ENCODE measurements around the gene CAPRIN1.

Gene CAPRIN1

DNA sequence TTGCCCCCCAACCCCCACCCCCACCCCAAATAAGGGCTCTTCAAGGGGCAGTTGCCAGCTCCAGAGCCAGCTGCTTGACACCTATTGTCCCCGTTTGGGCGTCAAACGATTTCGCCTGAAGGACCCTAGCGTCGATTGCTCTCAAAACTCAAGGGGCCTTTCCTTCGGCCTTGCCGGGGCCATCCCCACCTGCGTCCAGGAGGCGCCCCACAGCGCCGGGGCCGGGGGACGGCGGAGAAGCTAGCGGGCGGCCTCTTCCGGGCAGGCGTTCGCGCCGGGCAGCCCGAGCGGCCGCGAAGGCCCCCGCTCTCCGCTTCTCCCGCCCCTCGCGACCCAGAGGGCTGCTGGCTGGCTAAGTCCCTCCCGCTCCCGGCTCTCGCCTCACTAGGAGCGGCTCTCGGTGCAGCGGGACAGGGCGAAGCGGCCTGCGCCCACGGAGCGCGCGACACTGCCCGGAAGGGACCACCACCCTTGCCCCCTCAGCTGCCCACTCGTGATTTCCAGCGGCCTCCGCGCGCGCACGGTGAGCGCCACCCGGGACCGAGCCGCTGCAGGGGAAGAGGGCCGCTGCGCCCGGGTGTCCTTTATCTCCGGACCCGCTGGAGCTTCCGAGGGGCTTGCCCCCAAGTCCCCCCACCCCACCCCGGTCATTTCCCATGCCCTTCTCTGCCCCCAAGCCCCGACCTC, at the start of gene CAPRIN1:
Gene CAPRIN1, plus strand, starts transcription at position 383 of the 687 bp plus-strand sequence. CDS start 690 bp downstream, outside the sequence.
- peak; percentile 68 to 72 (median 72) for DNase-seq (ENCODE audit: low read depth in 3 of 3)

GRCh38 chr11:34002420-34002819, 49.1 kb upstream of the CAPRIN1 start:
- DNase-seq (ENCODE audit: low read depth in 3 of 3), result no peak

GRCh38 chr11:34004236-34004635, 47.3 kb upstream of the CAPRIN1 start:
- DNase-seq (ENCODE audit: low read depth in 3 of 3), result no peak

GRCh38 chr11:34006876-34007275, 44.7 kb upstream of the CAPRIN1 start:
- DNase-seq (ENCODE audit: low read depth in 3 of 3), result no peak

DNA sequence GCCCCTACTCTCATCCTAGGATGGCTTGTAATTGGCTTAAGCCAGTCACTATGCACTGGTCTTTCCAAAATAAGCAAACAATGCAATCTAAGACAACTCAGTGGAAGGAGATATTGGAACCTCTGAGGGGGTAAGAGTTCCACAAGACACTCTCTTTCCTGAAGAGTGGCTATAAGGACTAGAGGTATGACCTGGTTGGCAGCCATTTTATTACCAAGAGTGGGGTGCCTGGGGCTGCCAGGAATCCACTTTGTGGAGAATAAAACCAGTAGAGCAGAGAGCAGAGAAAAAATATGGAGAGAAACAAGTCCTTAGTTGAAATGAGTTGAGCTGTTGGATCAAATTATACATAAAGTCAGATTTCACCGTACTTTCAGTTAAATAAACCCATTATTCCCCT, 38.8 kb upstream of the CAPRIN1 start:
- DNase-seq (ENCODE audit: low read depth in 3 of 3), result no peak

DNA sequence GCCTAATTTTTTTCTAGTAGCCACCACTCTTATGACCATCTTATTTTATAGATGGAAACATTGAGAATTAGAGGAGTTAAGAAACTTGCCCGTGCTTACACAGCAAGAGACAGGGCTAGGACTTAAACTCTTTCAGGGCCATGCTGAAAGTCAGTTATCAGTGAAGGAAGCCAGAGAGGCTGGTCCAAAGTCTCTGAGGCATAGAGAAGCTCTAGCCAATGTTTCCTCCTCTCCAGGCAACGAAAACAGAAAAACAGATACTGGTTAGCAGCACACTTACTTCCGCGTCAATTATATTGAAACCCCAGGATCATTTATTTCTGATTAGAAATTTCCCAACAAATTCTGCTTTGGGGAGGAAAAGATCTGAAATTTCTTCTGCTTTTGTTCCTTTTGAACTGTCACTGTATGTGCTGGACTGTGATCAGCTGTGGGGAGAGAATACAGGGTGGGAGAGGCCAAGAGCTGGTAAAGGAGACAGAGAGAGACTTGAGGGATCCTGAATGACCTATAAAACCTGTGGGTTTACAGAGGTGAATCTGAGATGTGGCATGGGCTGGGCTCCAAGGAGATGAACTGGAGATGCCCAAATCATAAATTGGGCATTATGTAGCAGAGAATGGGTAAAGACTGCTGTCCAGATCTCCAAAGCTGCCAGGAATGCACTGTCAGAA, 37.5 kb upstream of the CAPRIN1 start:
- DNase-seq (ENCODE audit: low read depth in 3 of 3), result no peak

DNA sequence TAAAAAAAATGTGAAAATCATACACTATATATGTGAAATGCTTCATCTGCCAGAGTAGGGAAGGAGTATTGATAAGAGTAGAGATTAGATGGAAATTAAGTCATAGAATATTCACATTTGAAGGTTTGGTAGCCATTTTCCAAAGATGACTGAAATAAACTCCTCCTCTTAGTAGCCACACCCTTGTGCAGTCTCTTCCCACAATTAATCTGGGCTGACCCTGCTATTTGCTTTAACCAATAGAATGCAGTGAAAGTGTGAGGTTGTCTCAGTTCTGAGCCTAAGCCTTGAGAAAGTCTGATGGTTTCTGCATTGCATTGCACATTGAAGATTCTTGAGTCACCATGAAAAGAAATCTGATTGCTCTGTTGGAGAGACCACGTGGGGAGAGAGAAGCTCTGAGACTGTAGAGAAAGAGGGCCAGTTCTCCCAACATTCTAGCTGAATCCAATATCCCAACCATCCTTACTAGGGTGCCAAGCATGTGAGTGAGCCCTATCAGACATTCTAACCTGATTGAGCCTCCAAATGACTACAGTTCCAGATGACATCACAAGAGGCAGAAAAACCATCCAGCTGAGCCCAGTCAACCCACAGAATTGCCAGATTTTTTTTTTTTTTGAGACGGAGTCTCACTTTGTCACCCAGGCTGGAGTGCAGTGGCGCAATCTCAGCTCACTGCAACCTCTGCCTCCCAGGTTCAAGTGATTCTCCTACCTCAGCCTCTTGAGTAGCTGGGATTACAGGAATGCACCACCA, 29.4 kb upstream of the CAPRIN1 start:
- no peak for DNase-seq (ENCODE audit: low read depth in 3 of 3)

DNA sequence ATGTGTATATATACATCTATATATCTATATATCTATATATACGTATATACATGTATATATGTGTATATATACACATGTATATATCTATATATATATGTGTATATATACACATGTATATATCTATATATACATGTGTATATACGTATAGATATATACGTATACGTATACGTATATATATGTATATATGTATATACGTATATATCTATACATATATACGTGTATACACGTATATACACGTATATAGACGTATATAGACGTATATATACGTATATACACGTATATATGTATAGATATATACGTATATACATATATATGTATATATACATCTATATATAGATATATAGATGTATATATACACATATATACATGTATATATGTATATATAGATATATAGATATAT, 25.1 kb upstream of the CAPRIN1 start:
- no peak for DNase-seq (ENCODE audit: low read depth in 3 of 3)

- no peak for DNase-seq (ENCODE audit: low read depth in 3 of 3)
Measured at GRCh38 chr11:34027516-34028408, 23.8 kb upstream of the CAPRIN1 start.

- DNase-seq (ENCODE audit: low read depth in 3 of 3), result no peak
Measured at GRCh38 chr11:34028425-34028824, 23.1 kb upstream of the CAPRIN1 start.

GRCh38 chr11:34029176-34029575, 22.4 kb upstream of the CAPRIN1 start:
- DNase-seq (ENCODE audit: low read depth in 3 of 3), result no peak

DNA sequence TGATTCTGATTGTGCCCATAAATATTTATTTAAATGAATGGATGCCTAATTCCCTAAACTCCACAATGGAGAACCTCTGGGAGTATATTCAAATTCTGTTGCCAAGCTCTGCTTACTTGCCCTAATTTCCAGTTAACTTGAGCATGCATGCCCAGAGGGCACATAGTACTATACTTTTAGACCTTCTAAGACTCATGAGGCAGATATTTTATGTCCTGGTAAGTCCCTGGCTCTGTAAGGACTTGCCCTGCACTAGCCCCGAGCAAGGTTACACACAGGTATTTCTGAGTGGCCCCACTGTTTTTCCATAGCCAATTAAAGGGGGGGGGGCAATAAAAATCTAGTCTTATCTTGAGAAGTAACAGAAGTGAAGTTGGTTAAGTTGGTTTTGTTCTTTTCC, 21.1 kb upstream of the CAPRIN1 start:
- DNase-seq (ENCODE audit: low read depth in 3 of 3), result no peak

DNA sequence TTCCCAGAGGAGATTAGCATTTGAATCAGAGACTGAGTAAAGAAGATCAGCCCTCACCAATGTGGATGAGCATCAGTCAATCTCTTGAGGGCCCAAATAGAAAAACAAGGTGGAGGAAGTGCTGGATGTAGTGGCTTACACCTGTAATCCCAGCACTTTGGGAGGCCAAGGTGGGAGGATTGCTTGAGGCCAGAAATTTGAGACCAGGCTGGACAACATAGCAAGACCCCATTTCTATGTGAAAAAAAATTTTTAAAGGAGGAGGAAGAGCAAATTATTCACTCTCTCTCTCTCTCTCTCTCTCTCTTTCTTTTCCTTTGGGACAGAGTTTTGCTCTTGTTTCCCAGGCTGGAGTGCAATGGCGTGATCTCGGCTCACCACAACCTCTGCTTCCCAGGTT, 18.1 kb upstream of the CAPRIN1 start:
- no peak for DNase-seq (ENCODE audit: low read depth in 3 of 3)

DNA sequence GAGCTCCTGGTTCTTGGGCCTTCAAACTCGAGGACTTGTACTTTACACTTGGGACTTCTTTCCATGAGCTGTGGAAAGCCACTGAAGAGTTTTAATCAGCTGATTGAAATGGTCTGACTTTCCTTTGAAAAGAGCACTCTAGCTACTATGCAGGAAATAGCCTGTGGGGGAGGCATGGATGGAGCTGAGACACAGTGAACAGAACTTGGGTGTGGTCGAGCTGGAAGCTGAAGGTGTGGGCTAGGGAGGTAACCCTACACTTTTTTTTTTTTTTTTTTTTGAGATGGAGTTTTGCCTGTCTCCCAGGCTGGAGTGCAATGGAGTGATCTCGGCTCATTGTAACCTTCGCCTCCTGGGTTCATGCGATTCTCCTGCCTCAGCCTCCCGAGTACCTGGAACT, 17.5 kb upstream of the CAPRIN1 start:
- DNase-seq (ENCODE audit: low read depth in 3 of 3), result no peak

- DNase-seq (ENCODE audit: low read depth in 3 of 3), result no peak
Measured at GRCh38 chr11:34036456-34036855, 15.1 kb upstream of the CAPRIN1 start.

DNA sequence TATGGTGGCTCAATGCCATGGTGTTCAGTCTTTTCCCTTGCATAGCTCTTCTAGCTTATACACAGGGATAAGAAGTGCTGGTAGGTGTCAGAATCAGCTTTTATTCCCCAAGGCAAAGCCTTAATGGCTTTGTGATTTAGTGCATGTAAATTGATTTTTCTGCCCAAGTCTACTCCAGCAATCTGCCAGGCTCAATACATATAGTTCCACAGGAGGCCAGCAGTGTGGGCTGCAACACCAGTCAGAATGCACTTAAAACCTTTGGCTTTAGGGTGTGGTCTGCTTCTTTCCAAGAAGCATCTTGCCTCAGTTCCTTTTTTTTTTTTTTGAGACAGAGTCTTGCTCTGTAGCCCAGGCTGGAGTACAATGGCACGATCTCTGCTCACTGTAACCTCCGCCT, 14.5 kb upstream of the CAPRIN1 start:
- no peak for DNase-seq (ENCODE audit: low read depth in 3 of 3)

DNA sequence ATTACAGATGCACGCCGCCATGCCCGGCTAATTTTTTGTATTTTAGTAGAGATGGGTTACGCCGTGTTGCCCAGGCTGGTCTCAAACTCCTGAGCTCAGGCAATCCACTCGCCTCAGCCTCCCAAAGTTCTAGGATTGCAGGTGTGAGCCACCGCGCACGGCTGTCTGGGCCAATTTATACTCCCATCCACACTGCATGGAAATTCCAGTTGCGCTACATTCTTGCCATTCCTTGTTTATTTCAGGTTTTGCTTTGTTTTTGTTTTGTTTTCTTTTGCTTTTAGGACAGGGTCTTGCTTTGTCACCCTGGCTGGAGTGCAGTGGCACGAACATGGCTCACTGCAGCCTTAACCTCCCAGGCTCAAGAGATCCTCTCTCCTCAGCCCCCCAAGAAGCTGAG, 11.0 kb upstream of the CAPRIN1 start:
- no peak for DNase-seq (ENCODE audit: low read depth in 3 of 3)

GRCh38 chr11:34044664-34045485, 6.7 kb upstream of the CAPRIN1 start:
- DNase-seq (ENCODE audit: low read depth in 3 of 3), result no peak

- DNase-seq (ENCODE audit: low read depth in 3 of 3), result no peak
Measured at GRCh38 chr11:34049028-34049427, 2.5 kb upstream of the CAPRIN1 start.

DNA sequence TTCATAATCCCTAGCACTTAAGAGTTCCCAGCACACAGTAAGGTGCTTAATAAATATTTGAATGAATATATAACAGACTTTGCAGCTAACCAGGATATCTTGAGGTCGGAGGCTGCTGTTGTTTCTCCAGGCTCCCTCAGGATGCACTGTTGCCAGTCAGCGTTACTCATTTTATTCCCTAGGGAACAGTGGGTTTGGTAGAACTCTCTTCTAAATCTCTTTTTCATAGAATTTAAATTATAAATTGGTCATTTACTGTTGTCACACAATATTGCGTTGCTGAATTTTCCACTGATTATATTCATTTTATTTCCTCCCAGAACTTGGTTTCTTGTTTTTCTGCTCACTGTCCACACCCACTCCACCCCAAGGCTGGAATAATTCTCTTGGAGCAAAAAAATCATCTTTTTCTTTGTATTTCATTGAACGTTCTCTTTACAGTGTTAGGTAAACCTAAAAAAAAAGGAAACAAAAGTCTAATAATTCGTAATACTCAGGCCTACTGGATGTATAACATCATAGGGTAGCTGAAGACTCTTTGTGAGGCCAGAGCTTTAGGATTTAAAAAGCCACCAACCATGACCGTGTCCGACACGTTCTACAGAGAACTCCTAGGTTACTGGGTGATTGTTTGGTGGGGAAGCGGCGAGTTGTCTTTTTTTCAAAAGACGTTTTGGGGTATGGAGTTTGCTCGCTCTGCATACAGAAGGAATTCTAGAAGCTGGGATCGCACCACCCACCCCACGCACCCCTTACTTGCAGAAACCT, 766 bp upstream of the CAPRIN1 start:
- DNase-seq (ENCODE audit: low read depth in 3 of 3), result peak in 1 of 3 experiments; percentile 5
